Esophagus squamous epithelium (tissue), 5 donors: ENCODE measurements around the gene MYO16. TPM values are rescaled to one million over a fixed set of nuclear protein-coding genes. Genes with fewer than 3 reads are reported as not detected.

Source experiments
- DNase-seq: peaks from one replicate; lab custom pipeline; 2025; lab: John Stamatoyannopoulos, UW
- H3K27ac ChIP-seq, 4 donors: fragments of 200-600 bp; sonication (generic); one replicate each; pipeline ENCODE4 v1.5.1; 2016 to 2019; ENCODE audit warnings: mild to moderate bottlenecking in 1 of 4
- H3K27me3 ChIP-seq, 4 donors: fragments of 200-600 bp; sonication (generic); 1 replicate in 3 of 4; 2 replicates in 1 of 4; pipeline versions ENCODE4 v1.5.1 to v1.6.0; 2017 to 2021; ENCODE audit warnings: antibody characterized with exemption in 1 of 4
- H3K36me3 ChIP-seq, 3 donors: fragments of 200-600 bp; sonication (generic); one replicate each; pipeline ENCODE4 v1.5.1; 2016 to 2019
- H3K4me1 ChIP-seq, 3 donors: fragments of 200-600 bp; sonication (generic); one replicate each; pipeline ENCODE4 v1.5.1; 2017 to 2019
- H3K4me3 ChIP-seq, 4 donors: fragments of 200-600 bp; sonication (generic); 1 replicate in 3 of 4; 2 replicates in 1 of 4; pipeline ENCODE4 v1.5.1; 2016 to 2019; ENCODE audit warnings: mild to moderate bottlenecking in 2 of 4, moderate library complexity in 1 of 4
- H3K9me3 ChIP-seq, 3 donors: fragments of 200-600 bp; sonication (generic); one replicate each; pipeline ENCODE4 v1.5.1; 2016 to 2019
- POLR2A ChIP-seq, 4 donors: fragments of 450-650 bp; IDR thresholded peaks; one replicate each; pipeline ENCODE4 v1.6.1; 2017; ENCODE audit warnings: antibody characterized with exemption in 4 of 4, mild to moderate bottlenecking in 4 of 4, moderate library complexity in 3 of 4
- WGBS, 2 donors: methylation state at CpG; one replicate each; pipeline ENCODE4 v1.1.5; 2018; 5-methylcytosine and 5-hydroxymethylcytosine counted together
- intact Hi-C: fragments of 100-400 bp; cut with DNase I; formaldehyde crosslinking; loops from one replicate; pipeline ENCODE4 v1.15.0; 2022
- total RNA-seq, 4 donors: library from RNA; depleted of rRNA; stranded (reverse); fragments of >200 nt; gene quantifications; one replicate each; pipeline ENCODE4 v1.1.0, GENCODE V29; 2016
- TF ChIP-seq, protein P1 (sequence below), 6 experiments: fragments of 450-650 bp in 4 of 6; fragments of 200-600 bp in 2 of 6; sonication (generic) in 2 of 6; IDR thresholded peaks; one replicate each; pipeline ENCODE4 v1.5.1; 2016 to 2019; ENCODE audit warnings: antibody characterized with exemption in 6 of 6, mild to moderate bottlenecking in 4 of 6, moderate library complexity in 4 of 6
- donor health status: DM: yes; HTN: yes; CAD: no.

Gene MYO16
- total RNA-seq, 4 donors from 2014 or later = 0.09 to 2.1 TPM; not detected in 2

- no peak for DNase-seq
- no peaks in the 10 kb centered on the region for H3K36me3 ChIP-seq
- no peak overlapping the region for H3K4me3 ChIP-seq
- H3K27me3 ChIP-seq = no peaks in the 10 kb centered on the region
- TF ChIP-seq, protein P1, sequence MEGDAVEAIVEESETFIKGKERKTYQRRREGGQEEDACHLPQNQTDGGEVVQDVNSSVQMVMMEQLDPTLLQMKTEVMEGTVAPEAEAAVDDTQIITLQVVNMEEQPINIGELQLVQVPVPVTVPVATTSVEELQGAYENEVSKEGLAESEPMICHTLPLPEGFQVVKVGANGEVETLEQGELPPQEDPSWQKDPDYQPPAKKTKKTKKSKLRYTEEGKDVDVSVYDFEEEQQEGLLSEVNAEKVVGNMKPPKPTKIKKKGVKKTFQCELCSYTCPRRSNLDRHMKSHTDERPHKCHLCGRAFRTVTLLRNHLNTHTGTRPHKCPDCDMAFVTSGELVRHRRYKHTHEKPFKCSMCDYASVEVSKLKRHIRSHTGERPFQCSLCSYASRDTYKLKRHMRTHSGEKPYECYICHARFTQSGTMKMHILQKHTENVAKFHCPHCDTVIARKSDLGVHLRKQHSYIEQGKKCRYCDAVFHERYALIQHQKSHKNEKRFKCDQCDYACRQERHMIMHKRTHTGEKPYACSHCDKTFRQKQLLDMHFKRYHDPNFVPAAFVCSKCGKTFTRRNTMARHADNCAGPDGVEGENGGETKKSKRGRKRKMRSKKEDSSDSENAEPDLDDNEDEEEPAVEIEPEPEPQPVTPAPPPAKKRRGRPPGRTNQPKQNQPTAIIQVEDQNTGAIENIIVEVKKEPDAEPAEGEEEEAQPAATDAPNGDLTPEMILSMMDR (IDR thresholded peaks at IDR 0.05) = no peak
- TF ChIP-seq POLR2A (IDR thresholded peaks at IDR 0.05) = no peak
- 41 to 43% methylated on average over 9 to 10 of the region's 10 CpGs for WGBS, 2 donors
- no peaks in the 10 kb centered on the region for H3K9me3 ChIP-seq
- H3K4me1 ChIP-seq = peaks cover 0 to 6% (median 0%) of the 10 kb centered on the region in 3 donors
- no peak overlapping the region for H3K27ac ChIP-seq
- intact Hi-C loops = no loop called here
Measured at GRCh38 chr13:109131698-109132257, 502.4 kb downstream of the MYO16 start.

DNA sequence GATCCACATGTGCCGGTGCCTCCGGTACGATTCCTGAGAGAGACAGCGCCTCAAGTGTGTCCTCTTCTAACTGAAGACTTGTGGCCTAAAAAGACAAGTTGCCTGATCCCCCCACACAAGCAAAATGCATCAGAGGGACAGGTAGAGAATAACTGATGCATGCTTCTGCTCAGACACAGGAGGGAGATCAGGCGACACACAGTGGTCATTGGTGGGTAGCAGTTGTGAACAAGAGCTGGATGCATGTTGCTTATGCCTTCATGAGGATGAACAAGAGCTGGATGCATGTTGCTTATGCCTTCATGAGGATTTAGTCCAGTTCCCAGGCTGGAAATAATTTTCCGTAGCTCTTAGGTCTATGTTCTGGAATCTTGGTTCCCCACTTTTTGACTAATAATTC is 505.6 kb downstream of the MYO16 start:
- intact Hi-C loops = no loop called here
- Histone ChIP-seq H3K36me3 (no peaks in the 10 kb centered on the region), H3K4me1 (peaks cover 0 to 7% (median 0%) of the 10 kb centered on the region in 3 donors), H3K9me3 (no peaks in the 10 kb centered on the region), H3K4me3 (no peak overlapping the region), H3K27me3 (peaks cover 0 to 11% (median 0%) of the 10 kb centered on the region in 4 donors), H3K27ac (no peak overlapping the region)
- 76 to 83% methylated on average over 4 to 6 of the region's 6 CpGs for WGBS, 2 donors
- DNase-seq = no peak
- no peak for TF ChIP-seq POLR2A (IDR thresholded peaks at IDR 0.05)
- TF ChIP-seq, protein P1 (IDR thresholded peaks at IDR 0.05) = no peak

GRCh38 chr13:109136873-109137272 is 507.5 kb downstream of the MYO16 start:
- H3K27ac ChIP-seq = no peak overlapping the region
- H3K27me3 ChIP-seq = peaks cover 0 to 28% (median 0%) of the 10 kb centered on the region in 4 donors
- no peak overlapping the region for H3K4me3 ChIP-seq
- H3K9me3 ChIP-seq = no peaks in the 10 kb centered on the region
- intact Hi-C loops = no loop called here
- 85 to 100% methylated on average over 1 to 2 of the region's 2 CpGs for WGBS, 2 donors
- no peaks in the 10 kb centered on the region for H3K36me3 ChIP-seq
- H3K4me1 ChIP-seq = peaks cover 0 to 15% (median 0%) of the 10 kb centered on the region in 3 donors
- no peak for DNase-seq
- no peak for TF ChIP-seq POLR2A (IDR thresholded peaks at IDR 0.05)
- TF ChIP-seq, protein P1 (IDR thresholded peaks at IDR 0.05) = no peak

DNA sequence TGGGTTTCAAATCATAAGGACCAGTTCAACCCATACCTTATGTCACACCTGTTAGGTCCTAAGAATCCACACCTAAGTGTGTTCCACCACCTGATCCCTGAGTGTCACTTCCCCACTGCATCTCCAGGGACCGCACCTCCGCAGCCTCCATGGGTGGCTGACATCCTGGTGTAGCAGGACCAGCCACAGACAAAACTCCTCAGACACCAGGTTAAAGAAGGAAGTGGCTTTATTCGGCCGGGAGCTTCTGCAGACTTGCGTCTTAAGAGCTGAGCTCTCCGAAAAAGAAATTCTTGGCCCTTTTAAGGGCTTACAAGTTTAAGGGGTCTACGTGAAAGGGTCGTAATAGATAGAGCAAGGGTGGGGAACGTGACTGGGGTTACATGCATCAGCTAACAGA is 509.9 kb downstream of the MYO16 start:
- Histone ChIP-seq H3K27ac (no peak overlapping the region), H3K36me3 (no peaks in the 10 kb centered on the region), H3K27me3 (peaks cover 0 to 38% (median 0%) of the 10 kb centered on the region in 4 donors), H3K9me3 (no peaks in the 10 kb centered on the region), H3K4me3 (no peak overlapping the region), H3K4me1 (peaks cover 0 to 12% (median 0%) of the 10 kb centered on the region in 3 donors)
- 94 to 99% methylated on average over 9 of the region's 9 CpGs for WGBS, 2 donors
- intact Hi-C loops = no loop called here
- DNase-seq = no peak
- TF ChIP-seq, protein P1 (IDR thresholded peaks at IDR 0.05) = no peak
- TF ChIP-seq POLR2A (IDR thresholded peaks at IDR 0.05) = no peak

- intact Hi-C loops = loop anchor here (10.0 kb wide), 2 partner anchors 135 to 965 kb away; no protein-coding TSS in a partner anchor
- peak overlapping the region in 2 of 4 donors; percentile 44 to 56 for H3K4me3 ChIP-seq
Measured at GRCh38 chr13:109140054-109140453, 510.6 kb downstream of the MYO16 start.

More at GRCh38 chr13:109140054-109140453, 510.6 kb downstream of the MYO16 start:
- DNase-seq = no peak
- H3K27me3 ChIP-seq = peaks cover 0 to 38% (median 0%) of the 10 kb centered on the region in 4 donors
- TF ChIP-seq, protein P1 (IDR thresholded peaks at IDR 0.05) = no peak
- TF ChIP-seq POLR2A (IDR thresholded peaks at IDR 0.05) = no peak
- H3K4me1 ChIP-seq = peaks cover 0 to 12% (median 0%) of the 10 kb centered on the region in 3 donors
- no peaks in the 10 kb centered on the region for H3K36me3 ChIP-seq
- H3K9me3 ChIP-seq = no peaks in the 10 kb centered on the region
- WGBS, 2 donors = 94% methylated on average over 5 of the region's 33 CpGs; no CpG with 5 or more reads in 1 of the 2 donors
- no peak overlapping the region for H3K27ac ChIP-seq
